ENCODE results near the gene INF2. TPM values are rescaled to one million over a fixed set of nuclear protein-coding genes. Genes with fewer than 3 reads are reported as not detected.

The INF2 gene
- total RNA-seq, 4 donors from 2014 or later: 50.9 to 104 (median 87.5) TPM

GRCh38 chr14:104644091-104644635 lies 45.3 kb upstream of the INF2 start:
- ATAC-seq (ENCODE audit: low FRiP score): no peak
- DNase-seq (ENCODE audit: low spot score): no peak
- TF ChIP-seq CTCF (IDR thresholded peaks at IDR 0.05): no peak

- no peak for ATAC-seq (ENCODE audit: low FRiP score)
- no peak for TF ChIP-seq CTCF (IDR thresholded peaks at IDR 0.05)
- DNase-seq (ENCODE audit: low spot score): no peak
These were observed 44.6 kb upstream of the INF2 start for GRCh38 chr14:104644656-104645378.

- TF ChIP-seq CTCF (IDR thresholded peaks at IDR 0.05): no peak
- DNase-seq (ENCODE audit: low spot score) (no peak), ATAC-seq (ENCODE audit: low FRiP score) (no peak)
These were observed 41.9 kb upstream of the INF2 start for GRCh38 chr14:104647467-104648043.

GRCh38 chr14:104650057-104650980 lies 39.1 kb upstream of the INF2 start:
- DNase-seq (ENCODE audit: low spot score) (peak; percentile 57), ATAC-seq (ENCODE audit: low FRiP score) (peak; percentile 61)
- TF ChIP-seq CTCF (IDR thresholded peaks at IDR 0.05): peak in 2 of 3 donors; percentile 33 to 87

- ATAC-seq (ENCODE audit: low FRiP score): no peak
- no peak for DNase-seq (ENCODE audit: low spot score)
- TF ChIP-seq CTCF (IDR thresholded peaks at IDR 0.05): no peak
These were observed 38.2 kb upstream of the INF2 start for GRCh38 chr14:104650981-104651875.

- no peak for TF ChIP-seq CTCF (IDR thresholded peaks at IDR 0.05)
- DNase-seq (ENCODE audit: low spot score) (no peak), ATAC-seq (ENCODE audit: low FRiP score) (no peak)
These were observed 37.5 kb upstream of the INF2 start for GRCh38 chr14:104651876-104652260.

Data from omental fat pad (tissue), 4 donors.